Measurements from ENCODE around the gene TNS1.

TNS1 gene

DNA sequence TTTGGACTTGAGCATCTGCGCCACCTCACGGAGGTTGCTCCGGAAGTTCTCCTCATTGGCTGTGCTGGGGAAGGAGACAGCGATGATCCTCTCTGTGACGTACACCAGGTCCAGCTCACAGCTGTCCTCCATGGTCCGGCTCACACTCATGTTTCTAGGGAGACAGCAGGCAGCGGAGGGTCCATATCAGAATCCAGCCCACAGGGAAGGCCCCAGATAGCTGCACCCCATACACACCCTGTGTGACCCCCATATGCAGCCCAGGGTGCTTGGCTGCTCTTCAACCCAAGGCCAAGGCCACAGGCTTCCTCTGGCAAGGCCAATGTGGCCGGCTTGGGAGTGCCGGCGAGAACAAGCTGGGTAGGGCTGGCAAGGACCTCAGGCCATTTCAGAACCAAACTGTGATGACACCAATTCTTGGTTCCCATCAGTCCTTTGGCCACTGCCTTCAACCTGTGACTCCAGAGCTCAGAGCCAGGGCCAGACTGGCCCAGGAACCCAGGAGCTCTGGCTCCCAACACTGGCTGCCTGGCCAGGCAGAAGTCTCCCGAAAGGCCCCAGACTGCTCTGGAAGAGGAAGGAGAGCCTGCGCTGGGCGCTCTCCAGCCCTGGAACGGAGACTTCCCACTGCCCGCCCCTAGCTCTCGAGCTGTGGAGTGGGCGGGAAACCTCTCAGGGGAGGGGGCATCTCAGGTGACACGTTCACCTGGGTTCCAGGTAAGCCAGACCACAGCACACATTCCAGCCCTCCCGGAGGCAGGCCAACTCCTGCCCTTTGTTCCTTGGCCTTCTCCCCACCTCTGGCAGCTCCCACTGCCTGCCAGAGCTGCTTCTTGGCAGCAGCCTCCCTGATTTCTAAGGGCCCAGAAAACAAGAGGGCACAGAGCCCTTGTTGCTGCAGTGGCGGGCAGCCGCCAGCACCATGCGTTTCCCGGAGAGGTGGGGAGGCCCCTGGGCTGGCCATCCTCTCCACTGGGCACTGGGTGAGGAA is 104.7 kb downstream of the TNS1 start:
- H3K27ac ChIP-seq (ENCODE audit: low read length): no peak overlapping the region
- no peaks in the 10 kb centered on the region for H3K4me1 ChIP-seq (ENCODE audit: low read length)
- H3F3A ChIP-seq (ENCODE audit: insufficient read depth, low read length): no peaks in the 10 kb centered on the region
- no peaks in the 10 kb centered on the region for H3K79me2 ChIP-seq (ENCODE audit: low read length)
- DNase-seq: no peak
- no peaks in the 10 kb centered on the region for H3K27me3 ChIP-seq (replicated peaks; ENCODE audit: insufficient read depth, low read length)
- H3K4me2 ChIP-seq (ENCODE audit: low read depth, low read length): no peak overlapping the region
- H3K9ac ChIP-seq (ENCODE audit: low read length): no peak overlapping the region
- H4K20me1 ChIP-seq (ENCODE audit: insufficient read depth, low read length): no peaks in the 10 kb centered on the region
- H3K9me2 ChIP-seq (replicated peaks; ENCODE audit: insufficient read depth, low read length): no peaks in the 10 kb centered on the region
- no peak overlapping the region for H2AFZ ChIP-seq (ENCODE audit: low read length)
- TF ChIP-seq, protein P1, sequence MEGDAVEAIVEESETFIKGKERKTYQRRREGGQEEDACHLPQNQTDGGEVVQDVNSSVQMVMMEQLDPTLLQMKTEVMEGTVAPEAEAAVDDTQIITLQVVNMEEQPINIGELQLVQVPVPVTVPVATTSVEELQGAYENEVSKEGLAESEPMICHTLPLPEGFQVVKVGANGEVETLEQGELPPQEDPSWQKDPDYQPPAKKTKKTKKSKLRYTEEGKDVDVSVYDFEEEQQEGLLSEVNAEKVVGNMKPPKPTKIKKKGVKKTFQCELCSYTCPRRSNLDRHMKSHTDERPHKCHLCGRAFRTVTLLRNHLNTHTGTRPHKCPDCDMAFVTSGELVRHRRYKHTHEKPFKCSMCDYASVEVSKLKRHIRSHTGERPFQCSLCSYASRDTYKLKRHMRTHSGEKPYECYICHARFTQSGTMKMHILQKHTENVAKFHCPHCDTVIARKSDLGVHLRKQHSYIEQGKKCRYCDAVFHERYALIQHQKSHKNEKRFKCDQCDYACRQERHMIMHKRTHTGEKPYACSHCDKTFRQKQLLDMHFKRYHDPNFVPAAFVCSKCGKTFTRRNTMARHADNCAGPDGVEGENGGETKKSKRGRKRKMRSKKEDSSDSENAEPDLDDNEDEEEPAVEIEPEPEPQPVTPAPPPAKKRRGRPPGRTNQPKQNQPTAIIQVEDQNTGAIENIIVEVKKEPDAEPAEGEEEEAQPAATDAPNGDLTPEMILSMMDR (IDR thresholded peaks at IDR 0.05; ENCODE audit: low read length): no peak
- TF ChIP-seq EZH2phosphoT487 (IDR thresholded peaks at IDR 0.05; ENCODE audit: low read length) (no peak), EZH2 (optimal IDR thresholded peaks at IDR 0.05; ENCODE audit: low read depth, low read length) (no peak)
- no peaks in the 10 kb centered on the region for H3K9me3 ChIP-seq (replicated peaks; ENCODE audit: insufficient read depth, low read length)
- H3K4me3 ChIP-seq (ENCODE audit: low read length): no peak overlapping the region
- H3K36me3 ChIP-seq (replicated peaks; ENCODE audit: insufficient read depth, low read length): no peaks in the 10 kb centered on the region

DNA sequence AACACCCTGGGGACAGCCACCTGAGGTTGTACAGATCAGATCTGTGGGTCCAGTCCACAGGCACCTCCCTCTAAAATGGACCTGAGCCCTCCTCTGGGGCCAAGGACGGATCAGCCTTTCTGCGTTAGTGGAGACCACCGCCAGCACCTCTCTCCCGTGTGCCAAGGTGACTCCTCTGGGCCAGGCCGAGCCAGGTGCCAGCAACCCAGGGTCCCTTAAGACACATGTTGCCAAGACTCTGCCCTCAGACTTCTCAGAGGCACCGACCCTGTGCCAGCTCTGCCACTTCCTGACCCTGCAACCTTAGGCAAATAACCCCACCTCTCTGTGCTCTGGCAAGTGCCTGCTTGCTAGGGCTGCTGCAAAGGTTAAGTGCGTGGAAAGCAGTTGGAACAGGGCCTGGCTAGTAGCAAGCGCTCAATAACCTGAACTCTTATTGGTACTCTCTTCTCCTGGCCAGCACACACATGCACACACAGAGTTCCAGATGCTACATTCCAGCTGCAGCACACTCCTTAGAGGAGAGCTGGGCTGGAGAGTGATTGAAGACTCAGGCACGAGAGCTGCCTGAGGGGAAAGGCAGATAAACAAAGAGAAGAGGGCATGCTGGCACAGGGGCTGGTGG is 105.6 kb downstream of the TNS1 start:
- Histone ChIP-seq H3K4me3 (ENCODE audit: low read length) (no peak overlapping the region), H3K4me1 (ENCODE audit: low read length) (no peaks in the 10 kb centered on the region), H2AFZ (ENCODE audit: low read length) (no peak overlapping the region), H3K27ac (ENCODE audit: low read length) (no peak overlapping the region), H4K20me1 (ENCODE audit: insufficient read depth, low read length) (no peaks in the 10 kb centered on the region), H3K27me3 (replicated peaks; ENCODE audit: insufficient read depth, low read length) (no peaks in the 10 kb centered on the region), H3F3A (ENCODE audit: insufficient read depth, low read length) (no peaks in the 10 kb centered on the region), H3K9me3 (replicated peaks; ENCODE audit: insufficient read depth, low read length) (no peaks in the 10 kb centered on the region), H3K36me3 (replicated peaks; ENCODE audit: insufficient read depth, low read length) (no peaks in the 10 kb centered on the region), H3K9me2 (replicated peaks; ENCODE audit: insufficient read depth, low read length) (no peaks in the 10 kb centered on the region), H3K79me2 (ENCODE audit: low read length) (no peaks in the 10 kb centered on the region), H3K9ac (ENCODE audit: low read length) (no peak overlapping the region), H3K4me2 (ENCODE audit: low read depth, low read length) (no peak overlapping the region)
- no peak for DNase-seq
- TF ChIP-seq EZH2phosphoT487 (IDR thresholded peaks at IDR 0.05; ENCODE audit: low read length): no peak
- TF ChIP-seq EZH2 (optimal IDR thresholded peaks at IDR 0.05; ENCODE audit: low read depth, low read length): no peak
- TF ChIP-seq, protein P1 (IDR thresholded peaks at IDR 0.05; ENCODE audit: low read length): no peak

DNA sequence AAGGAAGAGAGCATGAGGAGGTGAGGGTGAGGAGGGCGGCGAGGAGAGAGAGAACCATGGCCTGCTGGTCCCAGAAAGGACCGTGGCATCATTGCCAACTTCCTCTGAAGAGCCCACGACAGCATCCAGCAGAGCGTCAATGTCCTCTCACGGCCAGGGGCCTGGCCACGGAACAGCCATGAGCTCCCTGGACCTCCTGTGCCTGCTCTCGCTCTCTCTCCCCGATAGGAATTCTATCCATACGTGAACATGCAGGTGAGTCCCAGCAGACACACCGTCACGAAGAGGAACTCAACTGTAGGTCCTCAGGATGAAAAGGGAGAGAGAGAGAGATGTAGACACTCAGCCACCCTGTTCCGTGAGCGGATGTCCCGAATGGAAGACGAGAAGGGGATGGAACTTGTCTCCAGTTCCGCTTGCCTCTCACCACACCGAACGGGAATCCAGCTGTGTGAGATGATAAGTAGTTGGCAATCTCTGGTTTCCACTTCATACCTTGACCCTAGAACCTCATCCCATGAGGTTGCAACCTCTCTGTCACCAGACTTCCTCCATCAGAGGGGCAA is 107.6 kb downstream of the TNS1 start:
- Histone ChIP-seq H3F3A (ENCODE audit: insufficient read depth, low read length) (no peaks in the 10 kb centered on the region), H3K9ac (ENCODE audit: low read length) (no peak overlapping the region), H3K4me1 (ENCODE audit: low read length) (no peaks in the 10 kb centered on the region), H3K4me3 (ENCODE audit: low read length) (no peak overlapping the region), H3K9me3 (replicated peaks; ENCODE audit: insufficient read depth, low read length) (no peaks in the 10 kb centered on the region), H4K20me1 (ENCODE audit: insufficient read depth, low read length) (no peaks in the 10 kb centered on the region), H2AFZ (ENCODE audit: low read length) (no peak overlapping the region), H3K79me2 (ENCODE audit: low read length) (no peaks in the 10 kb centered on the region), H3K4me2 (ENCODE audit: low read depth, low read length) (no peak overlapping the region), H3K27ac (ENCODE audit: low read length) (no peak overlapping the region), H3K27me3 (replicated peaks; ENCODE audit: insufficient read depth, low read length) (no peaks in the 10 kb centered on the region), H3K9me2 (replicated peaks; ENCODE audit: insufficient read depth, low read length) (no peaks in the 10 kb centered on the region), H3K36me3 (replicated peaks; ENCODE audit: insufficient read depth, low read length) (no peaks in the 10 kb centered on the region)
- no peak for DNase-seq
- TF ChIP-seq EZH2phosphoT487 (IDR thresholded peaks at IDR 0.05; ENCODE audit: low read length) (no peak), EZH2 (optimal IDR thresholded peaks at IDR 0.05; ENCODE audit: low read depth, low read length) (no peak)
- TF ChIP-seq, protein P1 (IDR thresholded peaks at IDR 0.05; ENCODE audit: low read length): no peak

All from MM.1S (cell line).